Measurements from ENCODE around the gene SUSD5.
"Not testable (repeated sequence)": the region's sequence is repeated elsewhere in the genome, so short reads cannot be mapped to it uniquely, and the experiment has no call there.

Gene SUSD5

DNA sequence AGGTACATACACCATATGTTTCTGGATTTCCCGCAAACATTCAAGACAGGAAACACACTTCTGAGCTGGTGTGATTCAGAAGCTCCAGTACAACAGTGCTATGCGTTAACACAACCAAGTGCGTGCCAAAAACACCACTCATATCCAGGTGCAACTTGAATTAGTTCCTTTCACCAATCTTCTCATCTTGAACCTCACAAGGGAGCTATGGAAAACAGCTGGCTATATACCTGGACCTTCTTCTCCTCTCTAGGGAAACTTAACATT is 31.3 kb downstream of the SUSD5 start:
- DNase-seq = no peak

DNA sequence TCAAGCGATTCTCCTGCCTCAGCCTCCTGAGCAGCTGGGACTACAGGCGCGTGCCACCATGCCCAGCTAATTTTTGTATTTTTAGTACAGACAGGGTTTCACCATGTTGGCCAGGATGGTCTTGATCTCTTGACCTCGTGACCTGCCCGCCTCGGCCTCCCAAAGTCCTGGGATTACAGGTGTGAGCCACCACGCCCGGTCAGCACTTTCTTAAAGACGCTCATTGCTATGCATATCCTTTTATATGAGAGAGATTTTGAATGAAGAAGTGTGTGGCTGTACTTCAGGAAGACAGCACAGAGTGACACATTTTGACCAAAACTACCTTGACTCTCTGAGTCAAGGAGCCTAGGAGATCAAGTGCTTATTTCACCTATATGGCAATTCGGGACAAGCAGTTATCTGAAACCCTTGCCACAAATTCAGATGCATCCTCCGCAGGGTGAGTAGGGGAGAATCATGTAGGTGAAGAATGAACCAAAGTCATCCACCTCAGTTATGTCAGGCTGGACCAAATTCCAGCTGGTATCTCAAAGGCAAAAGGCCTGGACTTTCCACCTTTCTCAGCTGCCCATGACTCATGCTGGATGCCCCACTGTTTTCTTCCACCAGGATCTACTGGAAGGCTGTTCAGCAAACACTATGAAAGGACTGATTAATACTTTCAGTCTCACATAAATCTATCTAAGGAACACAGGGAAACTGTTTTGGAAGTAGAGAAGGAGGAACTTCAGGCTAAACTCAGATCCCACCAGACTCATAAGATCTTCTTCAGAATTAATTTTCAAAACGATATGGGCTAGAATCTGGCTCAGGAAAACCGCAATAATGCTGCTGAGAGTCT is 31.9 kb downstream of the SUSD5 start:
- DNase-seq = no peak

DNA sequence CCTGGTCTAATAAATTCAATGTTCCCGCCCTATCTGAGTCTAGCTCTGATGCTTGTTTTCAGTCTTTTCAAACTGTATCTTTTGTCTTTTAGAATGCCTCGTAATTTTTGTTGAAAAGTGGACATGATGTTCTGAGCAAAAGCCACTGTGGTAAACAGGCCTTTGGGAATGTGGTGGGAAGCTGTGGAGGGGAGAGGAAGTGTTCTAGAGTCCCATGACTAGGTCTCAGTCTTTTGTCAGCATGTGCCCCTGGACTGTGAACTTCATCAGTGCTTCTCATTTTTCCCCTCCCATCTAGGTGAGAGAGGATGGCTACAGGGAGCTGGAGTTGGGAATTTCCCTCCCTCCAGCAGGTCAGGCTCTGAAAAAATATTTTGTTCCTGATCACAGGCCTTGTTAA is 33.7 kb downstream of the SUSD5 start:
- DNase-seq = no peak

DNA sequence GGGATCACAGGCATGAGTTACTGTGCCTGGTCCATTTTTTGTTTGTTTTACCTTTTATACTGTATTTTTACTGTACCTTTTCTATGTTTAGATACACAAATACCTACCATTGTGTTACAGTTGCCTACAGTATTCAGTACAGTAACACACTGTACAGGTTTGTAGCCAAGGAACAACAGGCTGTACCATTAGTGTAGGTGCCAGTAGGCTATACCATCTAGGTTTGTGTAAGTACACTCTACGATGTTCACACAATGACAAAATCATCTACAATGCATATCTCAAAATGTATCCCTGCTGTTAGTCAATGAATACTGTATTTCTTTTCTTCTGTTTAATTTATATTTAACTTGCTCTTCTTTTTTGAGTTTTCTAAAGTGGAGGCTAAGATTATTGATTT is 37.0 kb downstream of the SUSD5 start:
- not testable (repeated sequence) for DNase-seq

DNA sequence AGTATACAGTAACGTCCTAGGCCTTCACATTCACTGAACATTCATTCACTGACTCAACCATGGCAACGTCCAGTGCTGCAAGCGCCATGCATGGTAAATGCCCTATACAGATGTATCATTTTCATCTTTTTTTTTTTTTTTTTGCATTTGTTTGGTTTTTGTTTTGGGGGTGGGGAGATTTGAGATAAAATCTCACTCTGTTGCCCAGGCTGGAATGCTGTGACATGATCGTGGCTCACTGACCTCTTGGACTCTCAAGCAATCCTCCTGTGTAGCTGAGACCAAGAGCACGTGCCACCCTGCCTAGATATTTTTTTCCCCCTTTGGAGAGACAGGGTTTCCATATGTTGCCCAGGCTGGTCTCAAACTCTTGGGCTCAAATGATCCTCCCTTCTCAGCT is 37.4 kb downstream of the SUSD5 start:
- DNase-seq = no peak

DNA sequence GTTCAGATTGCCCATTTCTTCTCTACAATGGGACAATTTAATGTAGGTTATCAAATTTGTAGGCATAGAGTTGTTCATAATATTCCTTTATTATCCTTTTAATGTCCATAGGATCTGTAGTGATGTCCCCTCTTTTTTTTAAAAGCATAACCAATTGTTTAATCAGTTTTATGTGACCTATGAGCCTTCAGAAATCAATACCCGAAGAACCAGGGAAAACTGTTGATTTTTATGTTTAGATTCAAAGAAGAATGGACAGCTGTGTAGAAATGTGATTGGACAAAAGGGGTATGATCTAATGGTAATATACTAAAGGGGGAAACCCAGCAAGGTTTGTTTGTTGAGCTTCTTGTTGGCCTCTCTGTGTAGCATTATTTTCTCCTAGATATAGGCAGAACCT is 39.5 kb downstream of the SUSD5 start:
- no peak for DNase-seq

DNA sequence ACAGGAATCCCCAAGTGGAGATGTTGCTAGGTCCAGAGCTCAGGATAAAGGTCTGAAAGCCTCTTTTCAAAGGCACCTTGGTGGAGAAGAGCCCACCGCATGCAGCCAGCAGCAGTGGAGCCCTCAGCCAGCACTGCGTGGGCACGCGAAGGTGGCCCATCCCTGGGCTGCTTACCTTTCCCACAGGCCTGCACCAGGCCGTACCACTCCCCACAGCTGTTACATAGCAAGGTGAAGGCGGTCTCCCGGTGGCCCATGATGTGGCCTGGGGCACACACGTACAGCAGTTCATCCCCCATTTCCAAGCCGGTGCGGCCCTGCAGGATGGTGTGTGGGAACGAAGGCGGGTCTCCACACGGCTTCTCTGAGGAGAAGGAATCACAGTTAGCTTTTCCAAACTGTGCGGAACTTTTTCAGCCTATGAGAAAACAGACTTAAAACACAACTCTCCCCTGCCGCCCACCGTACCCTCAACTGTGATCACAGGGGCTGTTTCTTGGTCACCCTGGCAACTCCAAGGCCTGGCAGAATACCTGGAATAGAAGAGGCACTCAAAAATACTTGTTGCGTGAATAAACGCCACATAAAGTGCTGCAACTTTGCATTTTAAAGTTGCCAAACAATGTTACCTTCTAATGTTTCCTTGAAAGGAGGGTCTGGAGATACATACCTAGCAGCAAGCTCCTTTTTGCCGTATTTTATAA is 43.7 kb downstream of the SUSD5 start:
- no peak for DNase-seq

DNA sequence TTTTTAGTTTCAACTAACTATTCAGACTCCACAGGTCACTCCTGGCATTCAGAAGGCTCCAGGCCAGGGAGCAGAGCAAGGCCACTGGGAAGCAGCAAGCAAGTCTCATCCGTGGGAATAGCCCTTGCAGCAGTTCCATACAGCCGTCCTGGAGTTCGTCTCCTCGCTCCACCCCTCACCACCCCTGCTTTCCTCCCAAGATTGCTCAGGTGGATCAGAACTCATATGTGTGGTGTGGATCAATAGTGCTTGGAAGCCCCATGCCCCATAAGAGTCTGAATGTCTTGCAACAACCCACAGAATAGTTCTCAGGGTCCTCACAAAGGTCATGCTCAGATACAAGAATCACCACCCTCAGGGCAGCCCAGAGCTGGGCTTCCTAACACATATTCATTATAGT is 44.5 kb downstream of the SUSD5 start:
- no peak for DNase-seq

DNA sequence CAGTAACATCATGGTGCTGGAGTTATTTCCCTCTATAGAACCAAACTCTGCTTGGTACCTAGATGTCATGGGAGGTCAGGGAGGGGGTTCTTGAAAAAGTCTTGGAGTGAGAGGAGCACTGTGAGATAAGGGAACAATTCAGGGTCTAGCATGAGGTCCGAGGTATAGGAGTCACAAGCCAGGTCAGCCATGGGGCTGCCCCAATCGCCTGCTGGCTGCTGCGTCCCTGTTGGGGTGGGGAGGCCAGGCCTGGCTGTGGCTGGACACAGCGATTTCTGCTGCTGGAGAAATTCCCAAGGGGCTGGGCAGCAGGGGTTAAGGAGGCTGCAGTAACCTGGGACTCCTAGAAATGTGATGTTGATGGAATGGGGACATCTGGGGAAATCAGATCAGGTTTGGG is 44.9 kb downstream of the SUSD5 start:
- no peak for DNase-seq

DNA sequence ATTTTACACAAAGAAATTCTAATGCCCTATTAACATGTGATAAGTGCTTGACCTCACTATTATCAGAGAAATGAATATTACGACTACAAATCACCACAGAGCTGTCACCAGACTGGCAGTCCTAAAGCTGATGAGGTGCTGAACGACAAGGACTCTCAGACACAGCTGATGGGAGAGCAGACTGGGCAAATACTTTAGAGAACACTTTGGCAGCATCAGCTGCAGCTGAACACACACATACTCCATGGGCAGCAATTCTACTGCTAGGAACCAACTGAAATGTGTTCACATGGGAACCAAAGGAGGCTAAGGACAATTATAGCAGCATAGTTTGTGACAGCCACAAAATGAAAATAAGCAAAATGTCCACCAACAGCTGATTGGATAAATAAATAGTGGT is 45.5 kb downstream of the SUSD5 start:
- DNase-seq = peak in 1 of 2 experiments; percentile 17

DNA sequence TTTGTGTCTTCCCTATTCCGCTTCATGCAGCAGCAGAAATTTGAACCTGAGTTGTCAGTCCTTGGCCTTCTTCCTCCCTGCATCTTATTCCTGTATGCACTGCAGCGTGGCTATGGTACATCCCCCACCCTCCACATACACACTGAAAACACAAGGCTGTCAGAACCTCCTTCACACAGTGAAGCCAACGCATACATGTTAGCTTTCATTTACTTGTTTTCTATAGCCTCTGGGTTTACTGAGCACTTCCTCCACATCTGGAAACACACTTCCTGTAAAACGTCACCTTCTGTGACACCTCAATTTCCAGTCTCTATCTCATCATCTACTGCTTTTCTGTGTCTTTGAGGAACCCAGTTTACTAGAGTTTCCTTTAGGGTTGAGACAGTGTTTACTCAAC is 47.0 kb downstream of the SUSD5 start:
- no peak for DNase-seq

DNA sequence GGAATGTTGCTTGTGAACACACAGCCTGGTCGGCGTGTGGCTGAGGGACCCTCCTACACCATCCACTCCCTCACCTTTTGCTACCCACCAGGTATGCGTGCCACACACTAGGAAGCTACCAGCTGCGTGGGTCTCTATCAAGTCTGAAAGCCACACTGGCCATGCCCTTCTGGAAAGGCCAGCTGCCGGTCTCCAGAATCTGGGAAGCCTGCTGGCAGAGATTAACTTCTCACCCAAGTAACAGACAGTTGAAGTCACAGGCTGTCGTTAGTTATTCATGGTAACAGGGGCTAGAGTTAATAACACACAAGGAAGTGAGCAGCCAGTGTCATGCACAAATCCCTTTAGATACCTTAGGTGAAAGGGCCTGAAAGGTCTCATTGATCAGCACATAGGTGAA is 48.1 kb downstream of the SUSD5 start:
- peak; percentile 73 to 88 for DNase-seq

DNA sequence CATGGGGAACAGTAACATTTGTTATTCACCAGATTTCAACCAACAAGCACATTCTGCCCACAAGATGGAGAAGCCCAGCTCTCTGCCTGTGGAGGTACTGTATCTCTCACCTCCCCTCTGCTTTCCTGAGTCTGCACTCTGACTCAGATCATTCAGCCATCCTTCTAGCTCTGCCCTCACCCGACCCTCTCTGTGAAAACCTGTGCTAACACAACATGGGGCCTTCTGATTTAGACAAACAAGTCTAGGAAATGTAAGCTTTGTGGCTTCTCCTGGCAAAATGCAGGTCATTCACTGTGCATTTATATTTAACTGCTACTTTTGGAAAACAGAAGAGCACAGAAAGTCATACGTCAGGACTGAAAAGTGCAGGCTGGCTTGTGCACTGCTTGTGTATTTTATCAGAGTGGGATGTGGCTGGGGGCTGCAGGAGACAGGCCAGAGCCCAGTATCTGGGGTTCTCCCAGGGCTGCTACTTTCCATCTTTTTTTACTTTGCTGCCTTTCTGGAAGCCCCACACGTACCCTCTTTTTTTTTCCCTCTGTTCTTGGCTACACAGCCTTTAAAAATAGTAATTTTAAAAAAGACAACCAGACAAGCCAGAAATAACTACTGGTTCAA is 50.8 kb downstream of the SUSD5 start:
- DNase-seq = no peak

DNA sequence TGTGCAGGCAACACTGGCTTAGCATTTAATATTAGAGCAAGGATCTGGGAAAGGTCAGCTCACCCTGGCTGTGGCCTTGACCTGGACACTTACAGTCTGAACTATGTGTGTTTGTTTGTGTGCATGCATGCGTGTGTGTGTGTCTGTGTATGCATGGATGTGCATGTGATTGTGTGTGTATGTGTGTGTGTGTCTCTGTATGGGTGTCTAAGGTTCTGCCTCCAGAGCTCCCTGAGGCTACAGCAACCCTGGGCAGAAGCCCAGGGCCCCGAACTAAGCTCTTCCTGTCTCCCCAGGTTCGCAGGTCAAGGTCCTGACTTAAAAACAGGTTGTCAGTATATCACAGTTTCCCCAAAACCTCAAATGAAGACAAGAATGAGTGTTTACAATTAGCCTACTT is 51.3 kb downstream of the SUSD5 start:
- no peak for DNase-seq

DNA sequence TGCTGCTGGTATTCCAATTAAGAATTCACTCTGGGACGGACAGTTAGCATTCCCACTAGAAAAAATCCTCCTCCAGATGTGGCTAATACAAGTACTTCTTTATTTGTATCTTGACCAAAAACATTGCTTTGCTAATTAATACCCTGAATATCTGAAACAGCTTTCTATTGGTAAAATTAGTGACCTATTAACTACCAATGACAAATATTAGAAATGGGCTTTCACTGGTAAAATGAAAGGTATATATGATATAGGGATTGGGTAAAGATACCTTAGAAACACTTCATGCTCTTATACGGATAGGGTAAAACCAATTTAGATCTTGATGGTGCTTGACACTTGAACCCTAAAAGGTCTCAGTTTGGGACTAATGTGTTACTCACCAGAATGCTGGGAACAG is 52.5 kb downstream of the SUSD5 start:
- DNase-seq = no peak

DNA sequence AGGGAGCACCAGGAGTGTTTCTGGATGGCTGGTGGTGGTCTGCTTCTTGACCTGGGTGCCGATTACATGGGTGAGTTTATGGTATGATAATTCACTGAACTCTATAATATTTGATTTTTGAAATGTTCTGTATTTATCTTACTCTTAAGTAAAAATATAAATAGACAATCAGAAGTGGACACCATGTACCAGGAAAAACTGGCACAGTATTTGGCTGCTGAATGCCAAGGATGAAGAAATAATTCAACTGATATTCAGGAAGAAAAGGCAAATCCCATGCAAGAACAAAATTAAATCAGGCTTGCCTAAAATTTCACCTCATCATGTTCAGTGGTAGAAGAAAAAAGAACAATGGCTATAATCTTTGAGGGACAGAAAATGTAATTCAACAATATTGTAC is 53.2 kb downstream of the SUSD5 start:
- no peak for DNase-seq

DNA sequence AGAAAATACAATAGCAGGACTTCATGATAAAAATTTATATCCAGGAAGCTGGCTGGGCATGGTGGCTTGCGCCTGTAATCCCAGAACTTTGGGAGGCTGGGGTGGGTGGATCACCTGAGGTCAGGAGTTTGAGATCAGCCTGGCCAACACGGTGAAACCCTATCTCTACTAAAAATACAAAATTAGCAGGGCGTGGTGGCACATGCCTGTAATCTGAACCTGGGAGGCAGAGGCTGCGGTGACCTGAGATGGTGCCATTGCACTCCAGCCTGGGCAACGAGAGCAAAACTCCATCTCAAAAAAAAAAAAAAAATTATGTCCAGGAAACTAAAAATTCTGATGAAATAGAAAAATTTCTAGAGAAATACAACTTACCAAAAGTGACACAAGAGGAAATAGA is 56.0 kb downstream of the SUSD5 start:
- DNase-seq = not testable (repeated sequence)

DNA sequence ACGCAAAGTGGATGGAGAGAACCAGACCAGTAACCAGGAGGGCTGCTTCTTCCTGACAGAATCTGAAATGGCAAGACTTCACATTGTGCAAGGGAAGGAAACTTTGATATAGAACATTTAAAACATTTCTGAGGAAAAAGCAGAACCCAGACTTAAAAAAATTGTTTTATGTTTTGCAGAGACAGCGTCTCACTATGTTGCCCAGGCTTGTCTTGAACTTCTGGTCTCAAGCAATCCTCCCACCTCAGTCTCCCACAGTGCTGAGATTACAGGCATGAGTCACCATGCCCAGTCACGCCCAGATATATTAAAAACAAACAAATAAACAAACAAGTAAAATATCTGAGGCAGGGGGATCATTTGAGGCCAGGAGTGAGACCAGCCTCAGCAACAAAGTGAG is 58.6 kb downstream of the SUSD5 start:
- DNase-seq = no peak

DNA sequence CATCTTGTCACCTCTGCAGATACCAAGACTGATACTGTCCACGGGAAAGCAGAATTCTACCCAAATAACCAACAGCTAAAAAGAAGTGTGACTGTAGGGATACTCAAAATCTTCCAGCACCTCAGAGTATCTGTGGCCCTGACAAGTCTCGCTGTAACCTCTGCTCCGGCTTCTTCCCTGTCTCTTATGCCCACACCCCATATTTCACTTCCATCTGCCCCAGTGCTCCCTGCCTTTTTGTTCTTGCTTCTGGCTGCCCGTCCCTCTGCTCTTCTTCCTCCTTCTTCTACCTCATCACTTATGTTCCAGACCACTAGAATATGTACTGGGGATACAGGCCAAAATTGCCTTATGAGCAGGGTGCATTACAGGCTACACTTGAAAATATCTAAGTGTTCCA is 59.4 kb downstream of the SUSD5 start:
- no peak for DNase-seq

DNA sequence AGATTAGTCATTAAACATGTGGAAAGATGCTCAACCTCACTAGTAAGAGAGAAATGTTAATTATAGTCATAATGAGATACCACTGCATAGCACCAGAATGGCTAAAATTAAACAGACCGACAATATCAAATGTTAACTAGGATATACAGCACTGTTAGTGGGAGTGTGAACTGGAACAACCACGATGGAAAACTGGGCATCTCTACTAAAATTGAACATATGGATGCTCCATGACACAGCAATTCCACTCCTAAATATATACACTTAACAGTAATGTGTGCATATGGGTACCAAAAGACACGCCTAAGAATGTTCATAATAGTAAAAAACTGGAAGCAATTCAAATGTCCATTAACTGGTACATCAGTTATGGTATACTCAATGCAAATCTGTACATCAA is 63.3 kb downstream of the SUSD5 start:
- DNase-seq = no peak

DNA sequence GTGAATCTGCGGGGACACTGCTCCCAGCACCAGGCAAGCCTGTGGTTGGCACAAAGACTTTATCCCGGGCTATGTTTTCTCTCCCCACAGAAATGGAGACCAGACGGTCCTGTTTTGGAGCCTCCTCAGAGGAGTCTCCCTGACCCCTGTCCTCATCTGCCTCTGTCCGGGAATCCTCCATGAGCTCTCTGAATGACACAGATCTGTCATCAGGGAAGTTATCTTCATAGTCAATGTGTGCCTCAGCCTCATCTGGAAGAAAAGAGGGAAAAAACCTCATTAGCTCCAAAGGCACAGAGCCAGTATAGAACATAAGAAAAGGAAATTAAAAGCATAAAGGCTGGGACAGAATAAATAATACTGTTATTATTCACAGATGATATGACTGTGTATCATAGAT is 64.8 kb downstream of the SUSD5 start:
- DNase-seq = no peak

DNA sequence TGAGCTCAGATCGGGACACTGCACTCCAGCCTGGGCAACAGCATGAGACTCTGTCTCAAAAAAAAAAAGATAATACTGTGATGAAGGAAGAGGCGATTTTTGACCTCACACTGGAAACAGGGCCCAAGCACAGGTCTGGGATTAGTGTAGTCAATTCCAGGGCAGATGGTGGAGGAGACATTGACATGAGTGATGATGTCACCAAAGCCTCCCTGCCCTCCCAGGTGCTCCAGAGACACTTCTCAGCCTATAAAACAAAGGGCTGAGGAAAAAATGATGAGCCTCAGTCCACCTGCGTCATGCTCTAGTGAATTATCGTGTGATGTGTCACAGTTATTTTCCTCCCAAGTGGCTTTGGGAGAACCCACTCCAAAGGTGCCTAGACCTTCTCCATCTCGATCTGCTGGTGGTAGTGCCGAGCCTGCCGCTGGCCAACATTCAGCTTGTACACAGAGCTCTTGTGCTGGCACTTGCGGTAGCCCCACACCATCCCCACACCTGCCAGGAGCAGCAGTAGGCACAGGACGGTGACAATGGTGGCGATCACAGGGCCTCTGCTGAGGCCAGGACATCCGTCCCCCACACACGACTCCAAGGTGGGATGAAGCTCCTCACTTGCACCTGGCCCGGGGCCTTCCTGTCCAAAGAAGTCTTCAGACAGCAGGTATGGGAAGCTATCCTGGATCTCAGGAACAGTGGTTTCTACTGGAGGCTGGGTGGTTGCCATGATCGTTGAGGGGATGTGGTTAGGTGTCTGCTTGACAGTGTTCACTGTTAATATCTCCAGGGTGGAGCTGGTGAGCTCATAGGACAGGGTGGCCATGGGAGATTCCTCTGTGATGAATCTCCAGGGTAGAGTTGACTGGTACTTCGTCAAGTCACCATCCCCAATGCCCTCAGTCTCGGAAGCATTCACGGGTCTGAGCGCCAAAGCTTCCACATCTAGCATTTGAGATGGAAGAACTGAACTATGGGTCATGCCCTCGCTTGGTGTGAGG is 65.9 kb downstream of the SUSD5 start:
- DNase-seq = peak in 1 of 2 experiments; percentile 23

DNA sequence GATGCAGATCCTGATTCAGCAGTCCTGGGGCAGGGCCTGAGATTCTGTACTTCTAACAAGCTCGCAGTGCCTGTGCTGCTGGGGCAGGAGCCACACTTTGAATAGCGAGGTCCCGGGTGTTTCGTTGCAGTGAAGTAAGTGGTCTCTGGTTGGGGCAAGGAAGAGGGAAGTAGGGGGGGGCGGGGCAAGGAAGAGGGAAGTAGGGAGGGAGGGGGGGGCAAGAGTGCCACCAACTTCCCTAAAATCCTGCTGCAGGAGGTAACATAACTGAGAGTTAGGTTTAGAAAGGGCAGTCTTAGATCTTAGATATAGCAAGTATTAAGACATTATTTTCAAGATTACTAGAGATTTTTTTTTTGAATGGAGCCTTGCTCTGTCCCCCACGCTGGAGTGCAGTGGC is 69.3 kb downstream of the SUSD5 start:
- no peak for DNase-seq
